H9 (cell line): ENCODE measurements around the gene TUT4. TPM values are rescaled to one million over a fixed set of nuclear protein-coding genes. Genes with fewer than 3 reads are reported as not detected.

ENCODE experiments used
- DNase-seq: peaks from one replicate; pipeline ENCODE4 v3.0.0-alpha.2; 2017
- H2AFZ ChIP-seq: one replicate; pipeline ENCODE4 v1.6.1; 2013; ENCODE audit warnings: mild to moderate bottlenecking, low read length, control low read depth, moderate library complexity
- H2AK5ac ChIP-seq: 2 replicates; pipeline ENCODE4 v1.6.1; 2013; ENCODE audit warnings: low read length, control low read depth, mixed read lengths; ENCODE audit not compliant: insufficient read length
- H2BK120ac ChIP-seq: one replicate; pipeline ENCODE4 v1.6.1; 2013; ENCODE audit warnings: low read depth, mild to moderate bottlenecking, low read length, control low read depth, inconsistent platforms; ENCODE audit not compliant: poor library complexity, severe bottlenecking
- H2BK12ac ChIP-seq: 2 replicates; pipeline ENCODE4 v1.6.1; 2013; ENCODE audit warnings: low read length, control low read depth, mixed read lengths, low read depth; ENCODE audit not compliant: insufficient read length
- H2BK15ac ChIP-seq: 2 replicates; pipeline ENCODE4 v1.6.1; 2013; ENCODE audit warnings: low read depth, low read length, control low read depth
- H2BK20ac ChIP-seq: one replicate; pipeline ENCODE4 v1.6.1; 2013; ENCODE audit warnings: low read depth, mild to moderate bottlenecking, low read length, control low read depth, inconsistent platforms; ENCODE audit not compliant: poor library complexity, severe bottlenecking
- H2BK5ac ChIP-seq: 2 replicates; pipeline ENCODE4 v1.6.1; 2013; ENCODE audit warnings: low read length, control low read depth, mixed read lengths; ENCODE audit not compliant: insufficient read length
- H3K14ac ChIP-seq: 2 replicates; pipeline ENCODE4 v1.6.1; 2013; ENCODE audit warnings: low read length, control low read depth; ENCODE audit not compliant: insufficient read depth
- H3K18ac ChIP-seq: 2 replicates; pipeline ENCODE4 v1.6.1; 2013; ENCODE audit warnings: low read depth, mild to moderate bottlenecking, mixed read lengths, low read length, control low read depth; ENCODE audit not compliant: insufficient read length
- H3K23ac ChIP-seq: 2 replicates; pipeline ENCODE4 v1.6.1; 2013; ENCODE audit warnings: low read length, control low read depth, mixed read lengths, low read depth; ENCODE audit not compliant: insufficient read length
- H3K23me2 ChIP-seq: 2 replicates; pipeline ENCODE4 v1.6.1; 2013; ENCODE audit warnings: low read depth, mild to moderate bottlenecking, mixed read lengths, low read length, control low read depth; ENCODE audit not compliant: insufficient read length, poor library complexity, severe bottlenecking
- H3K27ac ChIP-seq: 2 replicates; pipeline ENCODE4 v1.5.1; 2013; ENCODE audit warnings: low read length, control low read depth, mixed read lengths, low read depth; ENCODE audit not compliant: insufficient read length
- H3K27me3 ChIP-seq: 2 replicates; pipeline ENCODE4 v1.6.1; 2013; ENCODE audit warnings: low read length, control low read depth, inconsistent platforms; ENCODE audit not compliant: insufficient read depth
- H3K4ac ChIP-seq: 2 replicates; pipeline ENCODE4 v1.6.1; 2013; ENCODE audit warnings: low read depth, mild to moderate bottlenecking, control low read depth, inconsistent platforms, low read length, moderate library complexity
- H3K4me1 ChIP-seq: 2 replicates; pipeline ENCODE4 v1.6.1; 2013; ENCODE audit warnings: low read length, control low read depth, inconsistent platforms; ENCODE audit not compliant: insufficient read depth
- H3K4me2 ChIP-seq: 2 replicates; pipeline ENCODE4 v1.6.1; 2013; ENCODE audit warnings: low read length, control low read depth, mixed read lengths; ENCODE audit not compliant: insufficient read length, insufficient read depth
- H3K56ac ChIP-seq: 2 replicates; pipeline ENCODE4 v1.6.1; 2013; ENCODE audit warnings: low read depth, mild to moderate bottlenecking, mixed read lengths, low read length, control low read depth; ENCODE audit not compliant: insufficient read length
- H3K79me1 ChIP-seq: 2 replicates; pipeline ENCODE4 v1.6.1; 2013; ENCODE audit warnings: low read depth, mild to moderate bottlenecking, moderate library complexity, low read length, control low read depth, inconsistent platforms; ENCODE audit not compliant: insufficient read depth, poor library complexity, severe bottlenecking
- H3K79me2 ChIP-seq: 2 replicates; pipeline ENCODE4 v1.6.1; 2013; ENCODE audit warnings: low read length, control low read depth, inconsistent platforms; ENCODE audit not compliant: insufficient read depth
- H3K9ac ChIP-seq: 2 replicates; pipeline ENCODE4 v1.6.1; 2013; ENCODE audit warnings: low read length, control low read depth, mixed read lengths; ENCODE audit not compliant: insufficient read length; ENCODE audit errors: extremely low read depth
- H3K9me3 ChIP-seq: one replicate; pipeline ENCODE4 v1.6.1; 2013; ENCODE audit warnings: low read depth, low read length, inconsistent platforms; ENCODE audit not compliant: control insufficient read depth
- H3T11ph ChIP-seq: one replicate; pipeline ENCODE4 v1.6.1; 2013; ENCODE audit warnings: mild to moderate bottlenecking, low read length, control low read depth, inconsistent platforms
- H4K20me1 ChIP-seq: one replicate; pipeline ENCODE4 v1.6.1; 2013; ENCODE audit not compliant: control insufficient read depth, insufficient read length, insufficient read depth
- H4K5ac ChIP-seq: 2 replicates; pipeline ENCODE4 v1.6.1; 2013; ENCODE audit warnings: low read depth, mild to moderate bottlenecking, mixed read lengths, low read length, control low read depth; ENCODE audit not compliant: insufficient read length
- H4K8ac ChIP-seq: replicated peaks from 2 replicates; pipeline ENCODE4 v1.6.1; 2013; ENCODE audit warnings: low read length, control low read depth, mixed read lengths, low read depth; ENCODE audit not compliant: insufficient read length
- H4K91ac ChIP-seq: 2 replicates; pipeline ENCODE4 v1.6.1; 2013; ENCODE audit warnings: low read depth, mild to moderate bottlenecking, moderate library complexity, mixed read lengths, low read length, control low read depth; ENCODE audit not compliant: insufficient read length
- H3K27ac Mint-ChIP-seq, 3 experiments: 2 replicates in 2 of 3; 3 replicates in 1 of 3; pipeline ENCODE4 v1.8.0; 2020 to 2021; ENCODE audit warnings: mixed read lengths in 3 of 3, mild to moderate bottlenecking in 1 of 3, moderate library complexity in 1 of 3
- H3K27me3 Mint-ChIP-seq: 2 replicates; pipeline ENCODE4 v1.8.0; 2021; ENCODE audit warnings: low read depth, mild to moderate bottlenecking, moderate library complexity, mixed read lengths
- H3K36me3 Mint-ChIP-seq, 3 experiments: 2 replicates in 2 of 3; 3 replicates in 1 of 3; pipeline ENCODE4 v1.8.0; 2020 to 2021; ENCODE audit warnings: low read depth in 3 of 3, mixed read lengths in 3 of 3; ENCODE audit not compliant: insufficient read depth in 1 of 3
- H3K4me1 Mint-ChIP-seq, 2 experiments: 2 replicates each; pipeline ENCODE4 v1.8.0; 2020; ENCODE audit warnings: mixed read lengths in 2 of 2
- H3K4me3 Mint-ChIP-seq, 2 experiments: 2 replicates in 1 of 2; 3 replicates in 1 of 2; pipeline ENCODE4 v1.8.0; 2020 to 2021; ENCODE audit warnings: mild to moderate bottlenecking in 2 of 2, mixed read lengths in 2 of 2, moderate library complexity in 1 of 2
- H3K9me3 Mint-ChIP-seq, 2 experiments: 2 replicates in 1 of 2; 3 replicates in 1 of 2; pipeline ENCODE4 v1.8.0; 2020; ENCODE audit warnings: mild to moderate bottlenecking in 2 of 2, mixed read lengths in 2 of 2, moderate library complexity in 1 of 2
- CTCF ChIP-seq: fragments of 200-600 bp; sonication (generic); conservative IDR thresholded peaks from 3 replicates; pipeline ENCODE4 v1.8.0; 2021; ENCODE audit warnings: antibody characterized with exemption, mild to moderate bottlenecking
- WGBS: extraction: QIAGEN DNeasy Blood & Tissue Kit; methylation state at CpG from one replicate; pipeline ENCODE4 v1.1.7; 2013; ENCODE audit warnings: missing lambda C conversion rate, low lambda C conversion rate, mixed read lengths; ENCODE audit not compliant: insufficient read length; ENCODE audit errors: extremely low coverage; 5-methylcytosine and 5-hydroxymethylcytosine counted together
- total RNA-seq: library from RNA; stranded (reverse); gene quantifications from 2 replicates; pipeline ENCODE4 v1.2.1, GENCODE V29; 2021

The TUT4 gene
- total RNA-seq, 1 experiment from 2014 or later: 59.3 TPM

GRCh38 chr1:52597912-52598311, 45.0 kb upstream of the TUT4 start:
- Histone ChIP-seq H3K9ac (no peak overlapping the region), H4K20me1 (peaks cover 3% of the 10 kb centered on the region), H3K14ac (no peak overlapping the region; the same call in 1 of the 2 replicates), H2AK5ac (no peak overlapping the region), H3K27me3 (peaks cover 8% of the 10 kb centered on the region; the same call in 1 of the 2 replicates), H3K9me3 (no peaks in the 10 kb centered on the region), H2AFZ (no peak overlapping the region), H4K8ac (no peak overlapping the region), H2BK20ac (no peak overlapping the region), H4K5ac (no peak overlapping the region), H2BK5ac (no peak overlapping the region), H3K4me1 (peaks cover 4% of the 10 kb centered on the region; the same call in 1 of the 2 replicates), H3K23ac (no peak overlapping the region), H2BK15ac (no peak overlapping the region), H4K91ac (no peak overlapping the region), H2BK12ac (no peak overlapping the region), H3K79me1 (no peaks in the 10 kb centered on the region), H3K23me2 (peaks cover 7% of the 10 kb centered on the region), H3K4me2 (no peak overlapping the region), H2BK120ac (no peak overlapping the region), H3T11ph (no peak overlapping the region), H3K79me2 (no peaks in the 10 kb centered on the region), H3K27ac (no peak overlapping the region), H3K4ac (no peak overlapping the region), H3K18ac (no peak overlapping the region), H3K56ac (no peak overlapping the region)
- H3K9me3 Mint-ChIP-seq: no peaks in the 10 kb centered on the region
- no peak overlapping the region for H3K27ac Mint-ChIP-seq
- no peak for TF ChIP-seq CTCF
- no peaks in the 10 kb centered on the region for H3K36me3 Mint-ChIP-seq
- peaks cover 35% of the 10 kb centered on the region for H3K27me3 Mint-ChIP-seq
- DNase-seq: no peak
- no peak overlapping the region for H3K4me3 Mint-ChIP-seq
- H3K4me1 Mint-ChIP-seq: peaks cover 12 to 20% of the 10 kb centered on the region in 2 experiments
- WGBS: no CpG with 5 or more reads among the region's 2 CpGs
